HG03108 (cell line): ENCODE measurements around the gene PSMA7.

Source experiments
- ATAC-seq: cut with Tn5 transposase; IDR thresholded peaks from one replicate; pipeline ENCODE4 v1.9.1; 2021; ENCODE audit warnings: moderate library complexity; ENCODE audit not compliant: unreplicated experiment

The PSMA7 gene

DNA sequence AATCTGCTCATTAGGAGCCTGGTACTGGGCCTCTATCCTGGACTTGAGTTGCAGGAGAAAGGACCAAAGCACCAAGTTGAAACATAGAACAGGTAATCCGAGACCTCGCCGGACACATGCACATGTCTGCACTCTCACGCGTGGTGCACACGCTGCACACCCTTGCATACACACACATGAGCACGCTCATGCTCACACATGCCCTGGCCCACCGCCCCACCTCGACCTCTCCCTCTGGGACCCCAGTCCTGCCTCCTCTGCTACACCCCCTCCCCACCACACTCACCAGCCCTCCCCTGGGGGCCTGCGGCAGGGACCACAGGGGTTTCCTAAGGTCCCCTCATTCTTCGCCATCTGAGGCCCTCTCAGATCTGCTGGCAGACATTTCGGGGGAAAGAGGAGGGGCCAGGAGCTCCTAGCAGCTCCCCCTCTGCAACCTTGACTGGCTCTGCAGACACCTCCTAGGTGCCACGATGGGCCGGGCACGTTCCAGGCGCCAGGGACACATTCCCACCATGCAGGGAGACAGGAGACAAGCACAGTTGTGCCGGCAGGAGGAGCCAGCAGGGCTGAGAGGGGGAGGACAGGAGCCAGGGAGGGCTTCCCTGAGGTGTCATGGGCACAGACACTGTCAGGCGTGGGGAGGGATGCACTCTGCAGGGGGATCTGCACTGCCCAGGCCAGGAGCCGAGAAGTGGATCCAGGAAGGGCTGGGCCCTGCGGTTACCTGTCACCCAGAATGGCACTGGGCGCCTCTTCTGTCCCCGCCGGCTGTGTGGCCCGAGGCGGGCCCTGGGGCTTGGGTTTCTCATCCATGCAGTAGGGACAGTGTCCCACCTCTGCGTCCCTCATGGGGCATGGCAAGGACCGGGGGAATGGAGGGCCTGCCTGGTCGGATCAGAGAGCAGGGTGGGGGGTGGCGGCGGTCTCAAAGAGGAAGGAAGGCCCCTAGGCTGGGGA is 46.5 kb downstream of the PSMA7 start:
- no peak for ATAC-seq

DNA sequence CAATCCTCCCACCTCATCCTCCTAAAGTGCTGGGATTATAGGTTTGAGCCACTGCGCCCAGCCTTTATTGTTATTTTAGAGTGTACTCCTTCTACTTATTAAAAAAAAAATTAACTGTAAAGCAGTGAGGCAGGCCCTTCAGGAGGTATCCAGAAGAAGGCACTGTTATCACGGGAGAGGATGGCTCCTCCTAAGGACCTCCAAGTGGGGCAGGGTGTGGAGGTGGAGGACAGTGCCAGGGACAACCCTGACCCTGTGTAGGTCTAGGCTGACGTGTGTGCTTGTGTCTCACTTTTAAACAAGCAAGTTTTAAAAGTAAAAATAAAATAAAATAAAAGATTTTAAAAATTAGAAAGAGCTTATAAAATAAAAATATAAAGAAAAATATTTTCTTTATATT is 53.8 kb downstream of the PSMA7 start:
- ATAC-seq: no peak

DNA sequence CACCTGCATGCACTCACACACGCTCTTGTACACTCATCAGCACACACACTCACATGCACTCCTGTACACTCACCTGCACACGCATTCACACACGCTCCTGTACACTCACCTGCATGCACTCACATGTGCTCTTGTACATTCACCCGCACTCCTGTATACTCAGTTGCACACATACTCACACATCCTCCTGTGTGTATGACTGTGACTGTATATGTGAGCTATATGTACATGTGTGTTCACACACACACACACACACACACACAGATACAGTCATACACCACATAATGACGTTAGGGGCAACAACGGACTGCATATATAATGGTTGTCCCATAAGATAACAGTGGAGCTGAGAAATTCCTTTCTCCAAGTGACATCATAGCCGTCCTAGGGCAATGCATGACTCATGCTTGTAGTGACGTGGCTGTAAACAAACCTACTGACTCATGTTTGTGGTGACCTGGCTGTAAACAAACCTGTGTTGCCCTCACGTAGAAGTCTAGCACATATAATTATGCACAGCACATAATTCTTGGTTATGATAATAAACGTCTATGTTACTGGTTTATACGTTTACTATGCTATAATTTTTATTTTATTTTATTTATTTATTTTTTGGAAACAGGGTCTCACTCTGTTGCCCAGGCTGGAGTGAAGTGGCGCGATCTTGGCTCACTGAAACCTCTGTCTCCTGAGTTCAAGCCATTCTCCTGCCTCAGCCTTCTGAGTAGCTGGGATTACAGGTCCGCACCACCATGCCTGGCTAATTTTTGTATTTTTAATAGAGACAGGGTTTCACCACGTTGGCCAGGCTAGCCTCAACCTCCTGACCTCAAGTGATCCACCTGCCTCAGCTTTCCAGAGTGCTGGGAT is 54.7 kb downstream of the PSMA7 start:
- no peak for ATAC-seq

DNA sequence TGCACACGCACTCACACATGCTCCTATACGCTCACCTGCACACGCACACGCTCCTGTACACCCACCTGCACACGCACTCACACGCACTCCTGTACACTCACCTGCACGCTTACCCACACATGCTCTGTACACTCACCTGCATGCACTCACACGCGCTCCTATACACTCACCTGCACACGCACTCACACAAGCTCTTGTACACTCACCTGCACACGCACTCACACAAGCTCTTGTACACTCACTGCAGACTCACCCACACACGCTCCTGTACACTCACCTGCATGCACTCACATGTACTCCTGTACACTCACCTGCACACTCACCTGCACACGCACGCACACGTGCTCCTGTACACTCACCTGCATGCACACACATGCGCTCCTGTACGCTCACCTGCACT is 55.6 kb downstream of the PSMA7 start:
- no peak for ATAC-seq

DNA sequence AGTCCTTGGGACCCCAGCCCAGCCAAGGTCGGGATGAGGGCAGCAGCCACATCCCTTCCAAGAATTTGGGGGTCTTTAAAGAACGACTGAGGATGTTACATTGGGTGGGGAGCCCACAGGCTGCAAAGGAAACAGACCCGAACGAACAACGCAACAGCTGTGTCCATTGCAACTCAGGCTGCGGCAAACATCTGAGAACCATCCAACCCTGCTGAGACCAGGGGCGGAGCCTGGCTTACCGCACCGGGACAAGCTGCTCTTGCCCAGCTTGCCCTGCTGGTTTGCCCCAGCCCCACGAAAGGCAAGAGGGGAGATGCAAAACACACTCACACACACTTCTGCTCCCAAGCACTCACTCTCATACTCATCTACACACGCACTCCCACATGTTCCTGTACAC is 56.0 kb downstream of the PSMA7 start:
- ATAC-seq: no peak
